H1 (cell line): ENCODE data around the gene FCER2. TPM values are rescaled to one million over a fixed set of nuclear protein-coding genes. Genes with fewer than 3 reads are reported as not detected.

ENCODE experiments used
- CTCF ChIA-PET: fragments of 300-600 bp; sonication (Branson Sonifier 250); formaldehyde crosslinking; loops from one replicate; lab custom pipeline; 2021; ENCODE audit not compliant: partially characterized antibody; lab: Charles Lee
- POLR2A ChIA-PET: fragments of 300-600 bp; sonication (Branson Sonifier 250); formaldehyde crosslinking; loops from one replicate; lab custom pipeline; 2021; ENCODE audit warnings: inconsistent platforms; ENCODE audit not compliant: partially characterized antibody; lab: Charles Lee
- DNase-seq, 2 experiments: peaks; one replicate each; pipeline versions ENCODE4 v3.0.0 to v3.0.0-alpha.2; 2010 to 2022; ENCODE audit warnings: low spot score in 2 of 2, low read depth in 1 of 2, mixed read lengths in 1 of 2
- FAIRE-seq: peaks from 2 replicates; lab custom pipeline; 2011; peaks lifted over from hg19 to GRCh38; lab: Jason Lieb, UNC
- H2AFZ ChIP-seq: 2 replicates; pipeline ENCODE4 v1.8.1; 2012; ENCODE audit warnings: low read length, inconsistent platforms
- H2AK5ac ChIP-seq: 2 replicates; pipeline ENCODE4 v1.6.1; 2013; ENCODE audit warnings: low read depth, low read length
- H2BK120ac ChIP-seq: replicated peaks from 2 replicates; pipeline ENCODE3; 2013; ENCODE audit warnings: low read depth, low read length, inconsistent platforms
- H2BK12ac ChIP-seq: 2 replicates; pipeline ENCODE4 v1.6.1; 2013; ENCODE audit warnings: low read depth, low read length
- H2BK15ac ChIP-seq: 2 replicates; pipeline ENCODE4 v1.6.1; 2013; ENCODE audit warnings: low read length
- H2BK20ac ChIP-seq: 2 replicates; pipeline ENCODE4 v1.6.1; 2013; ENCODE audit warnings: low read length
- H2BK5ac ChIP-seq: 2 replicates; pipeline ENCODE4 v1.6.1; 2013; ENCODE audit warnings: low read depth, low read length
- H3K14ac ChIP-seq: 2 replicates; pipeline ENCODE4 v1.6.1; 2013; ENCODE audit warnings: inconsistent platforms; ENCODE audit not compliant: insufficient read length
- H3K18ac ChIP-seq: 2 replicates; pipeline ENCODE4 v1.6.1; 2013; ENCODE audit warnings: low read length; ENCODE audit errors: extremely low read depth
- H3K23ac ChIP-seq: 2 replicates; pipeline ENCODE4 v1.6.1; 2013; ENCODE audit warnings: inconsistent platforms; ENCODE audit not compliant: insufficient read length
- H3K23me2 ChIP-seq: 2 replicates; pipeline ENCODE4 v1.6.1; 2013; ENCODE audit warnings: low read depth, low read length
- H3K27ac ChIP-seq: 2 replicates; pipeline ENCODE4 v1.6.1; 2011; ENCODE audit warnings: low read depth, low read length, inconsistent platforms
- H3K27me3 ChIP-seq, 4 experiments: replicated peaks in 1 of 4; 1 replicate in 1 of 4; 2 replicates in 3 of 4; pipeline versions ENCODE4 v1.6.1 to v1.8.1; 2011 to 2013; ENCODE audit warnings: low read length in 3 of 4, mild to moderate bottlenecking in 3 of 4, inconsistent platforms in 2 of 4, mixed read lengths in 2 of 4, moderate library complexity in 1 of 4; ENCODE audit not compliant: control insufficient read depth in 3 of 4, insufficient read depth in 3 of 4; ENCODE audit errors: extremely low read depth in 1 of 4
- H3K36me3 ChIP-seq, 4 experiments: 2 replicates each; pipeline versions ENCODE4 v1.6.1 to v1.8.1; 2011 to 2013; ENCODE audit warnings: mild to moderate bottlenecking in 4 of 4, low read length in 3 of 4, moderate library complexity in 2 of 4, control low read depth in 1 of 4, inconsistent platforms in 1 of 4; ENCODE audit not compliant: insufficient read depth in 4 of 4, control insufficient read depth in 2 of 4
- H3K4ac ChIP-seq: replicated peaks from 2 replicates; pipeline ENCODE3; 2013; ENCODE audit warnings: low read length, low read depth, mixed read lengths, inconsistent platforms; ENCODE audit not compliant: insufficient read length
- H3K4me1 ChIP-seq, 4 experiments: replicated peaks in 1 of 4; 1 replicate in 1 of 4; 2 replicates in 3 of 4; pipeline versions ENCODE4 v1.6.1 to v1.8.1; 2011 to 2013; ENCODE audit warnings: low read length in 3 of 4, inconsistent platforms in 2 of 4, mixed read lengths in 1 of 4; ENCODE audit not compliant: insufficient read depth in 4 of 4, control insufficient read depth in 3 of 4
- H3K4me2 ChIP-seq, 2 experiments: 2 replicates each; pipeline versions ENCODE4 v1.6.1 to v1.8.1; 2011 to 2013; ENCODE audit warnings: low read depth in 2 of 2, low read length in 2 of 2, control low read depth in 1 of 2, inconsistent platforms in 1 of 2, mild to moderate bottlenecking in 1 of 2; ENCODE audit not compliant: insufficient read depth in 1 of 2
- H3K4me3 ChIP-seq, 4 experiments: fragments of 200-600, 300-600 bp in 1 of 4; sonication (generic), shearing (Covaris generic), sonication (Bioruptor Twin) in 1 of 4; 2 replicates each; pipeline versions ENCODE4 v1.5.1 to v1.8.1; 2011 to 2016; ENCODE audit warnings: low read length in 4 of 4, low read depth in 3 of 4, control low read depth in 2 of 4, inconsistent platforms in 2 of 4, mild to moderate bottlenecking in 2 of 4, mixed read lengths in 1 of 4, moderate library complexity in 1 of 4; ENCODE audit not compliant: insufficient read depth in 2 of 4; ENCODE audit errors: extremely low read depth in 1 of 4
- H3K56ac ChIP-seq: replicated peaks from 2 replicates; pipeline ENCODE3; 2013; ENCODE audit warnings: low read depth, mild to moderate bottlenecking, mixed read lengths, low read length, inconsistent platforms; ENCODE audit not compliant: insufficient read length
- H3K79me1 ChIP-seq: 2 replicates; pipeline ENCODE4 v1.6.1; 2013; ENCODE audit warnings: low read depth, low read length, control low read depth
- H3K79me2 ChIP-seq, 2 experiments: 2 replicates each; pipeline versions ENCODE4 v1.6.1 to v1.8.1; 2012 to 2013; ENCODE audit warnings: low read length in 2 of 2, mild to moderate bottlenecking in 2 of 2, inconsistent platforms in 1 of 2; ENCODE audit not compliant: insufficient read depth in 2 of 2, control insufficient read depth in 1 of 2
- H3K9ac ChIP-seq, 4 experiments: replicated peaks in 1 of 4; 1 replicate in 1 of 4; 2 replicates in 3 of 4; pipeline versions ENCODE4 v1.6.1 to v1.8.1; 2011 to 2013; ENCODE audit warnings: low read depth in 3 of 4, low read length in 3 of 4, control low read depth in 2 of 4, mild to moderate bottlenecking in 2 of 4, moderate library complexity in 2 of 4, inconsistent platforms in 1 of 4; ENCODE audit errors: extremely low read depth in 1 of 4
- H3K9me3 ChIP-seq, 2 experiments: 2 replicates each; pipeline versions ENCODE4 v1.6.1 to v1.8.1; 2012 to 2013; ENCODE audit warnings: mild to moderate bottlenecking in 2 of 2, moderate library complexity in 2 of 2, control low read depth in 1 of 2, inconsistent platforms in 1 of 2, low read depth in 1 of 2, low read length in 1 of 2, mixed read lengths in 1 of 2; ENCODE audit not compliant: insufficient read depth in 2 of 2
- H4K20me1 ChIP-seq, 2 experiments: replicated peaks in 1 of 2; 2 replicates each; pipeline versions ENCODE3 to v1.8.1; 2011 to 2013; ENCODE audit warnings: inconsistent platforms in 2 of 2, low read length in 2 of 2, mild to moderate bottlenecking in 1 of 2; ENCODE audit not compliant: insufficient read depth in 2 of 2, control insufficient read depth in 1 of 2
- H4K5ac ChIP-seq: 2 replicates; pipeline ENCODE4 v1.6.1; 2013; ENCODE audit warnings: low read length, low read depth, mixed read lengths, inconsistent platforms; ENCODE audit not compliant: insufficient read length
- H4K8ac ChIP-seq: 2 replicates; pipeline ENCODE4 v1.8.0; 2013; ENCODE audit warnings: mild to moderate bottlenecking, moderate library complexity, low read length, inconsistent platforms; ENCODE audit not compliant: insufficient read depth; ENCODE audit errors: extremely low read depth
- H4K91ac ChIP-seq: replicated peaks from 2 replicates; pipeline ENCODE3; 2013; ENCODE audit warnings: low read length, mixed read lengths, inconsistent platforms; ENCODE audit not compliant: insufficient read length
- BACH1 ChIP-seq: IDR thresholded peaks from 2 replicates; pipeline ENCODE4 v1.6.1; 2012; ENCODE audit warnings: low read length, improper control_type of control experiment
- CHD1 ChIP-seq: IDR thresholded peaks from 2 replicates; pipeline ENCODE4 v1.6.1; 2012; ENCODE audit warnings: low read depth, low read length, improper control_type of control experiment
- HDAC2 ChIP-seq, 2 experiments: fragments of 300-600 bp in 1 of 2; sonication (generic) in 1 of 2; IDR thresholded peaks; 2 replicates each; pipeline ENCODE4 v1.6.1; 2011 to 2012; ENCODE audit warnings: low read depth in 2 of 2, low read length in 2 of 2, mild to moderate bottlenecking in 2 of 2, moderate library complexity in 2 of 2, borderline replicate concordance in 1 of 2, inconsistent platforms in 1 of 2
- HDAC6 ChIP-seq: IDR thresholded peaks from one replicate; pipeline ENCODE4 v1.7.1; 2012; ENCODE audit warnings: low read depth, mild to moderate bottlenecking, inconsistent platforms, low read length, moderate library complexity
- JUN ChIP-seq: IDR thresholded peaks from 2 replicates; pipeline ENCODE4 v1.6.1; 2011; ENCODE audit warnings: low read depth, mild to moderate bottlenecking, improper control_type of control experiment, low read length
- JUND ChIP-seq: IDR thresholded peaks from 2 replicates; pipeline ENCODE4 v1.6.1; 2011; ENCODE audit warnings: mild to moderate bottlenecking, improper control_type of control experiment, low read length
- KDM4A ChIP-seq: IDR thresholded peaks from one replicate; pipeline ENCODE4 v1.7.1; 2012; ENCODE audit warnings: low read depth, mild to moderate bottlenecking, moderate library complexity, low read length, inconsistent platforms; ENCODE audit not compliant: severe bottlenecking
- NRF1 ChIP-seq: IDR thresholded peaks from 2 replicates; pipeline ENCODE4 v1.6.1; 2011; ENCODE audit warnings: mild to moderate bottlenecking, low read depth, low read length, improper control_type of control experiment
- SIN3A ChIP-seq, 2 experiments: IDR thresholded peaks in 1 of 2; conservative IDR thresholded peaks in 1 of 2; 2 replicates each; pipeline ENCODE4 v1.6.1; 2011 to 2012; ENCODE audit warnings: low read length in 2 of 2, improper control_type of control experiment in 1 of 2, low read depth in 1 of 2, mild to moderate bottlenecking in 1 of 2
- SIX5 ChIP-seq: IDR thresholded peaks from 2 replicates; pipeline ENCODE4 v1.6.1; 2011; ENCODE audit warnings: mild to moderate bottlenecking, low read depth, low read length
- SP4 ChIP-seq: IDR thresholded peaks from 2 replicates; pipeline ENCODE4 v1.6.1; 2012; ENCODE audit warnings: low read length, inconsistent platforms
- TBP ChIP-seq: IDR thresholded peaks from 2 replicates; pipeline ENCODE4 v1.6.1; 2011; ENCODE audit warnings: low read depth, low read length, improper control_type of control experiment
- TEAD4 ChIP-seq: IDR thresholded peaks from 2 replicates; pipeline ENCODE4 v1.6.1; 2012; ENCODE audit warnings: low read depth, low read length, inconsistent platforms, mixed read lengths
- WGBS, 2 experiments: shearing (Covaris generic) in 1 of 2; methylation state at CpG; one replicate each; pipeline versions ENCODE4 v1.1.6 to v1.1.7; 2013 to 2015; ENCODE audit warnings: low lambda C conversion rate in 2 of 2, mixed read lengths in 2 of 2, inconsistent platforms in 1 of 2, low coverage in 1 of 2, missing lambda C conversion rate in 1 of 2; ENCODE audit not compliant: insufficient replicate concordance in 2 of 2, insufficient coverage in 1 of 2, insufficient read length in 1 of 2; ENCODE audit errors: extremely low coverage in 1 of 2, missing lambda C conversion rate in 1 of 2; 5-methylcytosine and 5-hydroxymethylcytosine counted together
- polyA plus RNA-seq, 7 experiments: library from polyadenylated mRNA; depleted of rRNA in 3 of 7; stranded (reverse) in 5 of 7; unstranded in 2 of 7; fragments of >200 nt in 5 of 7; fragments of 200-250 nt in 2 of 7; gene quantifications; 1 replicate in 5 of 7; 2 replicates in 1 of 7; 4 replicates in 1 of 7; pipeline versions ENCODE4 v1.2.1 to v1.2.3, GENCODE V29; 2011 to 2013; ENCODE audit warnings: missing spikeins in 2 of 7, mixed read lengths in 2 of 7
- total RNA-seq: library from RNA; stranded (reverse); fragmentation: NEBNext Ultra II Directional; extraction: Animal tissue kit (Norgen Biotek cat#: 25700); gene quantifications from 2 replicates; pipeline ENCODE4 v1.2.1, GENCODE V29; 2021

Gene FCER2
- total and polyA plus RNA-seq, 2 of the 8 experiments (the other 6 are each of a cell fraction or from before 2014, with no cell fraction given), result 0.67 TPM; not detected in 1

GRCh38 chr19:7670150-7670783, 31.7 kb downstream of the FCER2 start:
- H3K23me2 ChIP-seq, result peaks cover 2% of the 10 kb centered on the region; the same call in 1 of the 2 replicates
- H2BK120ac ChIP-seq, result no peak overlapping the region
- H3K9me3 ChIP-seq, result no peaks in the 10 kb centered on the region
- POLR2A ChIA-PET, result interaction anchor here (0.5 to 1.7 kb wide), 3 partner anchors 8 to 130 kb away, joined by 3 to 6 read pairs (median 5); partner anchors contain the start of gene TRAPPC5
- H2BK12ac ChIP-seq, result no peak overlapping the region
- H3K36me3 ChIP-seq, result no peaks in the 10 kb centered on the region
- peaks cover 0 to 18% (median 11%) of the 10 kb centered on the region in 4 experiments; a peak in 4 of 7 replicates for H3K27me3 ChIP-seq
- H2AK5ac ChIP-seq, result no peak overlapping the region; the same call in 1 of the 2 replicates
- no peak overlapping the region; a peak in 1 of 7 replicates for H3K9ac ChIP-seq
- H3K4me3 ChIP-seq, result peak overlapping the region; percentile 2 to 70 (median 48)
- H2BK15ac ChIP-seq, result no peak overlapping the region
- no peak overlapping the region for H3K4ac ChIP-seq
- no peak overlapping the region for H3K56ac ChIP-seq
- no peaks in the 10 kb centered on the region for H3K79me2 ChIP-seq
- no peaks in the 10 kb centered on the region for H4K20me1 ChIP-seq
- no peak overlapping the region for H3K27ac ChIP-seq
- H2AFZ ChIP-seq, result peak overlapping the region; percentile 92
- peaks cover 0 to 3% (median 1%) of the 10 kb centered on the region in 4 experiments; a peak in 1 of 7 replicates for H3K4me1 ChIP-seq
- CTCF ChIA-PET, result interaction anchor here (0.5 to 4.7 kb wide), 10 partner anchors 11 to 340 kb away, joined by 3 to 32 read pairs (median 4); partner anchors contain the start of gene TRAPPC5
- H3K4me2 ChIP-seq, result peak overlapping the region; percentile 70 to 86
- no peak overlapping the region for H2BK5ac ChIP-seq
- H3K14ac ChIP-seq, result no peak overlapping the region
- H3K23ac ChIP-seq, result no peak overlapping the region
- H4K91ac ChIP-seq, result peak overlapping the region; percentile 74
- no peaks in the 10 kb centered on the region for H3K79me1 ChIP-seq
- no peak overlapping the region for H2BK20ac ChIP-seq
- peak overlapping the region; percentile 78; the same call in 1 of the 2 replicates for H3K18ac ChIP-seq
- peak overlapping the region; percentile 79 for H4K8ac ChIP-seq
- DNase-seq (peak in 1 of 2 experiments; percentile 64), FAIRE-seq (no peak)
- 32% methylated on average over 17 of the region's 43 CpGs; no CpG with 5 or more reads in 1 of the 2 experiments for WGBS, 2 experiments
- no peak overlapping the region for H4K5ac ChIP-seq
- peak; percentile 73 for TF ChIP-seq KDM4A
- no peak for TF ChIP-seq TEAD4
- no peak for TF ChIP-seq SIN3A (conservative IDR thresholded peaks at IDR 0.05 in 1 of 2, IDR thresholded peaks at IDR 0.05 in 1 of 2; ENCODE audit: low read depth in 1 of 2, low read length in 2 of 2)
- TF ChIP-seq NRF1, result no peak
- TF ChIP-seq JUN, result no peak
- TF ChIP-seq HDAC6, result no peak
- no peak for TF ChIP-seq JUND
- TF ChIP-seq SP4, result no peak
- TF ChIP-seq SIX5, result no peak
- TF ChIP-seq CHD1, result no peak
- TF ChIP-seq HDAC2 (IDR thresholded peaks at IDR 0.05; ENCODE audit: borderline replicate concordance in 1 of 2, low read depth in 2 of 2, low read length in 2 of 2), result no peak
- TF ChIP-seq BACH1, result no peak
- TF ChIP-seq TBP, result no peak
